ENCODE results near the gene CLASRP. TPM values are rescaled to one million over a fixed set of nuclear protein-coding genes. Genes with fewer than 3 reads are reported as not detected.
A peak's percentile ranks its signal among the peaks of the same experiment; 100 is the strongest.
"Not testable (repeated sequence)": the region's sequence is repeated elsewhere in the genome, so short reads cannot be mapped to it uniquely, and the experiment has no call there.

Gene CLASRP
- total RNA-seq, 1 donor from 2014 or later, result 7.8 TPM

- not testable (repeated sequence) for H3K27me3 ChIP-seq (ENCODE audit: control insufficient read depth in 3 of 3, insufficient read depth in 3 of 3, low read length in 3 of 3); H3K9me3 ChIP-seq (ENCODE audit: control insufficient read depth in 3 of 3, low read length in 3 of 3); H3K4me3 ChIP-seq (ENCODE audit: low read length in 3 of 3); H3K27ac ChIP-seq (ENCODE audit: low read depth, low read length); H3K36me3 ChIP-seq (ENCODE audit: control insufficient read depth in 3 of 3, insufficient read depth in 3 of 3, low read length in 3 of 3)
- H3K4me1 ChIP-seq (ENCODE audit: control insufficient read depth in 3 of 3, insufficient read depth in 3 of 3, low read length in 3 of 3), result peaks cover 35 to 47% (median 39%) of the 10 kb centered on the region in 3 donors
- peak overlapping the region in 2 of 3 donors; percentile 33 to 57 for H3K9ac ChIP-seq (ENCODE audit: low read depth in 1 of 3, low read length in 3 of 3)
Measured at GRCh38 chr19:45118591-45119355, 79.9 kb downstream of the CLASRP start.

GRCh38 chr19:45119582-45119981 is 80.7 kb downstream of the CLASRP start:
- H3K36me3 ChIP-seq (ENCODE audit: control insufficient read depth in 3 of 3, insufficient read depth in 3 of 3, low read length in 3 of 3), result no peaks in the 10 kb centered on the region
- no peak overlapping the region for H3K9ac ChIP-seq (ENCODE audit: low read depth in 1 of 3, low read length in 3 of 3)
- H3K4me1 ChIP-seq (ENCODE audit: control insufficient read depth in 3 of 3, insufficient read depth in 3 of 3, low read length in 3 of 3), result peaks cover 35 to 47% (median 39%) of the 10 kb centered on the region in 3 donors

More at GRCh38 chr19:45119582-45119981, 80.7 kb downstream of the CLASRP start:
- Histone ChIP-seq H3K4me3 (ENCODE audit: low read length in 3 of 3) (no peak overlapping the region), H3K9me3 (ENCODE audit: control insufficient read depth in 3 of 3, low read length in 3 of 3) (no peaks in the 10 kb centered on the region), H3K27ac (ENCODE audit: low read depth, low read length) (no peak overlapping the region), H3K27me3 (ENCODE audit: control insufficient read depth in 3 of 3, insufficient read depth in 3 of 3, low read length in 3 of 3) (no peaks in the 10 kb centered on the region)

Small RNA genes lying within 50 kb of the gene (small RNA-seq; reads per million reads assigned to genes)
- gene RNU6-611P, result not detected

Other genes with a start within 250 kb of the CLASRP start
- gene BCAM, start 229.9 kb upstream of the CLASRP start, total RNA-seq, result 89.8 TPM
- gene NECTIN2, start 192.7 kb upstream of the CLASRP start, total RNA-seq, result 31.8 TPM
- gene TOMM40, start 147.8 kb upstream of the CLASRP start, total RNA-seq, result 22.4 TPM
- 93.9 TPM for gene APOE, start 133.2 kb upstream of the CLASRP start, total RNA-seq
- 5.7 TPM for gene APOC1, start 124.4 kb upstream of the CLASRP start, total RNA-seq
- gene APOC4, start 96.8 kb upstream of the CLASRP start, total RNA-seq, result not detected
- not detected for gene APOC2, start 93.0 kb upstream of the CLASRP start, total RNA-seq
- 40.7 TPM for gene CLPTM1, start 83.7 kb upstream of the CLASRP start, total RNA-seq
- 7.8 TPM for gene RELB, start 37.6 kb upstream of the CLASRP start, total RNA-seq
- gene ZNF296, start 37.4 kb downstream of the CLASRP start, total RNA-seq, result not detected
- gene GEMIN7, start 40.2 kb downstream of the CLASRP start, total RNA-seq, result 16.7 TPM
- gene PPP1R37, start 54.1 kb downstream of the CLASRP start, total RNA-seq, result 16.2 TPM
- gene NKPD1, start 121.9 kb downstream of the CLASRP start, total RNA-seq, result not detected
- gene TRAPPC6A, start 139.2 kb downstream of the CLASRP start, total RNA-seq, result 15.1 TPM
- gene BLOC1S3, start 139.7 kb downstream of the CLASRP start, total RNA-seq, result 4.2 TPM
- gene EXOC3L2, start 206.4 kb downstream of the CLASRP start, total RNA-seq, result 2.1 TPM
- 15.7 TPM for gene MARK4, start 212.2 kb downstream of the CLASRP start, total RNA-seq

Data from skeletal muscle tissue (tissue), 5 donors.